ENCODE results near the gene GMFB.
"Not testable (repeated sequence)": the region's sequence is repeated elsewhere in the genome, so short reads cannot be mapped to it uniquely, and the experiment has no call there.

Gene GMFB

DNA sequence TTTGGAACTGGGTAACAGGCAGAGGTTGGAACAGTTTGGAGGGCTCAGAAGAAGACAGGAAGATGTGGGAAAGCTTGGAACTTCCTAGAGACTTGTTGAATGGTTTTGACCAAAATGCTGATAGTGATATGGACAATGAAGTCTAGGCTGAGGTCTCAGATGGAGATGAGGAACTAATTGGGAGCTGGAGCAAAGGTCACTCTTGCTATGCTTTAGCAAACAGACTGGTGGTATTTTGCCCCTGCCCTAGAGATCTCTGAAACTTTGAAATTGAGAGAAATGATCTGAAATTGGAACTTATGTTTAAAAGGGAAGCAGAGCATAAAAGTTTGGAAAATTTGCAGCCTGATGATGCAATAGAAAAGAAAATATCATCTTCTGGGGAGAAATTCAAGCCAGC, 30.2 kb downstream of the GMFB start:
- not testable (repeated sequence) for DNase-seq (ENCODE audit: low read depth)

DNA sequence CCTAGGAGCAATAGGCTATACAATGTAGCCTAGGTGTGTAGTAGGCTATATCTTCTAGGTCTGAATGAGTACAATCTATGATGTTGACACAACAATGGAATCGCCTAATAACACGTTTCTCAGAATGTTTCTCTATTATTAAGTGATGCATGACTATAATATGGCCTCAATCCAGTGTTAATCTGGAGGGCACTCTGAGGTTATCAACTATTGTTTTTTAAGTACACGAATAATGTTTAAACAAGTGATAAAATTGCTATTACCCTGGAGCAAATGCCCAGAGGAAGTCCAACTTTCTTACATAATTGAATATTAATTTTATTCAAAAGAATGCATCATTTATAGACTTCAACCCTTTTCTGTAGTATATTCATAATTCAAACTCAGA, 31.2 kb downstream of the GMFB start:
- DNase-seq (ENCODE audit: low read depth): no peak

DNA sequence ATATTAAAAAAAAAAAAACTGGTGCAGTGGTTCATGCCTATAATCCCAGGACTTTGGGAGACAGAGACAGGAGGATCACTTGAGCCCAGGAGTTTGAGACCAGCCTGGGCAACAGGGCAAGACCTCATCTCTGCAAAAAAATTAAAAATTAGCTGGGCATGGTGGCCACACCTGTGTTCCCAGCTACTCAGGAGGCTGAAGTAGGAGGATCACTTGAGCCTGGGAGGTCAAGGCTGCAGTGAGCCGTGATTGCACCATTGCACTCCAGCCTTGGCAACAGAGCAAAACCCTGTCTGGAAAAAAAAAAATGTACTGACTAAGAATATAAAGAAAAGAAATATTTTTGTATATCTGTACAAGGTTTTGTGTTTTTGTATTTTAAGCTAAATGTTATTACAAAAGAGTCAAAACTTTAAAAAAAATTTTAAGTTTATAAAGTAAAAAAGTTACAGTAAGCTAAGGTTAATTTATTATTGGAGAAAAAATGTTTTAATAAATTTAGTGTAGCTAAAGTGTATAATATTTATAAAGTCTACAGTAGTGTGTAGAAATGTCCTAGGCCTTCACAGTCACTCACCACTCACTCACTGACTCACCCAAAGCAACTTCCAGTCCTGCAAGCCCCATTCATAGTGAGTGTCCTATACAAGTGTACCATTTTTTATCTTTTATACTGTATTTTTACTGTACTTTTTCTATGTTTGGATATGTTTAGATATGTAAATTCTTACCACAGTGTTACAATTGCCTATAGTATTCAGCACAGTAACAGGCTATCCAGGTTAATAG, 31.8 kb downstream of the GMFB start:
- DNase-seq (ENCODE audit: low read depth): not testable (repeated sequence)

DNA sequence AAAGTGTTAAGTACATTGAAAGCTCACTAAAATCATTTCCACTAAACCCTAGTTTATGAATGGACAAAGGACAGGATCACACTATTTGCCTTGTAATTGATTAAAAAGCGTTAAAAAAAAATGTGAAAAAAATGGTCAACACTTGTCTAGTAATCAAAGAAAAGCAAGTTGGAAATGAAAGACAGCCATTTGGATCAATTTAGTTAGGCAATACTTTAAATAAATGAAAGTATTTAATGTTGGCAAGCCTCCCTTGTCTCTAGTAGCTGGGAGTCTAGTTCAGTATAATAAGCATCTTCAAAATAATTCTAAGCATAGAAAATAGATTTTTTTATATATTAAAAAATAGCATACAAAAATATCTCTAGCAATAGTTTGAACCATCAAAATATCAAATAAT, 33.4 kb downstream of the GMFB start:
- DNase-seq (ENCODE audit: low read depth): no peak

DNA sequence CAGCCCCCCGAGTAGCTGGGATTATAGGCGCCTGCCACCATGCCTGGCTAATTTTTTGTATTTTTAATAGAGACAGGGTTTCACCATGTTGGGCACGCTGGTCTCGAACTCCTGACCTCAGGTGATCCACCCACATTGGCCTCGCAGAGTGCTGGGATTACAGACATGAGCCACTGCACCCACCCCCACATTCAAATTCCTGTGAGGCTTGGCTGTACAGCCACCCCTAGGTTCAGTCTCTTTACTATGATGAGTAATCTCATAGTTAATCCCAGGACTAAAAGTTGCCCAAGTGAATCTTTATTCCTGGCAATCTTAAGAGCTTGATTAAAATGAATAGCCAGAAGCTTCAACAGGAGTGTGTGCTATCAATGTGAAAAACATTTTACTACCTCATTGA, 34.8 kb downstream of the GMFB start:
- not testable (repeated sequence) for DNase-seq (ENCODE audit: low read depth)

DNA sequence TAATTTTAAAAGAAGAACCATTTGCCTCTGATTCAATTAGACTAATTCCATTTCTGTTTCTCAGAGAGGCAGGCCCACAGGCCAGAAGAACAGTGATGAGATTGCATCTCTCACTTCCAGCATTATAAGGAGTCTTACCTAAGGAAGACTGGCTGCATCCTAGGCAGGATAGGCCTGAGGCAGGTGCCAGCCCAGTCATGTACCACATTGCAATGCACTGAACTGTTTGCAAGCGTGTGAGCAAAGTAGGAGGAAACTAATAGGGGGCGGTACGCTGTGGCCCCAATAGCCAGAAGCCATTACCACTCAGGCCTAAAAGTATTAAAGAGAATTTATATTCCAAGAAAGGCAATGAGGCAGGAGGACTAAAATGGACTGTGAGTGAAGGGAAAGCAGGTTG, 35.5 kb downstream of the GMFB start:
- no peak for DNase-seq (ENCODE audit: low read depth)

DNA sequence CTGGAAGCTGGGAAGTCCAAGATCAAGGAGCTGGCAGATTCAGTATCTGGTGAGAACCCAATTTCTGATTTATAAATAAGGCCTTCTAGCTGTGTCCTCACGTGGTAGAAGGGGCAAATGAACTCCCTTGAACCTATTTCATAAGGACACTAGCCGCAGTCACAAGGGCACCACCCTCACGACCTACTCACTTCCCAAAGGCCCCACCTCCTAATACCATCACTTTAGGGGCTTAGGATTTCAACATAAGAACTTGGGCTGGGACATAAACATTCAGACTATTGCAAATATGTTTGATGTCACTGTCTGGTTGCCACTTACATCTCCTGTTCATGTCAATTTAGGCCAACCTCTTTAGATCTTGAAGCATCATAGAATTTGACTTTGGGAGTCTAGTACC, 36.8 kb downstream of the GMFB start:
- DNase-seq (ENCODE audit: low read depth): no peak

DNA sequence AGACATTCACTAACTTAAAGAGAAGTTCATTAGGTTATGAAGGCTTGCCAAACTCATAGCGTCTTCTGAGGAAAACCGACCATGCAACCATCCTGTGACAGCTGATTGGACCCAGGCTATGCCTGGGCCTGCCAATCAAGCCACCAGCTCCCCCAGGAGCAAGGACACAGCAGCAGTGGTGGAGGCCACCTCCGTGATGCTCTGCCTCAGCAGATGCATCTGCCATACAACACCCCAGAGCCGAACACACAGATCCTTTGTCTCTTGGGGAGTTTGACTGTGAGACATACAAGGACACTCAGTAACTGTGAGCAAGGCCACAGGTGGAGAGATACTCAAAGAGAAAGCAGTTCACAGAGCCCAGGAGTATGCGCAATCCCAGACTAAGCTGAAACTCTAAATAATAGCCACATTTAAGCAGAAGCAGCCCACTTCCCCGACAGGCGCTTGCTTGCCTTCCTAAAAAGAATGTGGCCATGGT, 37.6 kb downstream of the GMFB start:
- DNase-seq (ENCODE audit: low read depth): no peak

DNA sequence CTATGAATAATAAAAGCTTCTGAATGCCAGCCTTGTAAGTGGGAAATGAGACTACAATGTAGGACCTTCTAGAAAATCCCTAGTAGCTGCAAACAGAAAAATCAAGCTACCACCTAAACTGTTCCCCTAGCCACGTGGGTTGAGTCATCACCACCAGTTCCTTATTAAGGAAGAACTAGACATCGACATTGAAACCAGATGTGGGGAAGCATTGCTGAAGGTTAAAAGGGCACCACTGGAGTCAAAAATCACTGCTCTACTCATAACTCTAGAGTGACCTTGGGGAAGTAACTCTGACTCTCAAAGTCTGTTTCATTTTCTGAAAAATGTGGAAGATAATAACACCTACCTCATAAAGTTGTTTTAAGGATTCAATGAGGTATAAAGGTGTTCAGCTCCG, 38.2 kb downstream of the GMFB start:
- no peak for DNase-seq (ENCODE audit: low read depth)

DNA sequence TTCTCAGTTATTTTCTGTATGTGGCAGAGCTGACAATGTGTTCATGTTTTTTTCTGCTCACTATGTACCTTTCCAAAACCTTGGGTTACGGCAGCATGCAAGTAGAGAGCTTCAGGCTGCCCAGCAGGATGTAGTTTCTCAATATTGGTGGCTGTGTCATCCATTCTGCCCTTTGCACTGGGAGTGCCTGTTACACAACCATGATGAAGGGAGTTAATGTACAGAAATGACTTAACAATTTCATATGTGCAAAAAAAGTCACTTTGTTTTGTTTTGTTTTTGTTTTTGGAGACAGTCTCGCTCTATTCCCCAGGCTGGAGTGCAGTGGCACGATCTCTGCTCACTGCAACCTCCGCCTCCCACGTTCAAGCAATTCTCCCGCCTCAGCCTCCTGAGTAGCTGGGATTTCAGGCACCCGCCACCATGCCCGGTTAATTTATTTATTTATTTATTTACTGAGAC, 41.5 kb downstream of the GMFB start:
- DNase-seq (ENCODE audit: low read depth): no peak

DNA sequence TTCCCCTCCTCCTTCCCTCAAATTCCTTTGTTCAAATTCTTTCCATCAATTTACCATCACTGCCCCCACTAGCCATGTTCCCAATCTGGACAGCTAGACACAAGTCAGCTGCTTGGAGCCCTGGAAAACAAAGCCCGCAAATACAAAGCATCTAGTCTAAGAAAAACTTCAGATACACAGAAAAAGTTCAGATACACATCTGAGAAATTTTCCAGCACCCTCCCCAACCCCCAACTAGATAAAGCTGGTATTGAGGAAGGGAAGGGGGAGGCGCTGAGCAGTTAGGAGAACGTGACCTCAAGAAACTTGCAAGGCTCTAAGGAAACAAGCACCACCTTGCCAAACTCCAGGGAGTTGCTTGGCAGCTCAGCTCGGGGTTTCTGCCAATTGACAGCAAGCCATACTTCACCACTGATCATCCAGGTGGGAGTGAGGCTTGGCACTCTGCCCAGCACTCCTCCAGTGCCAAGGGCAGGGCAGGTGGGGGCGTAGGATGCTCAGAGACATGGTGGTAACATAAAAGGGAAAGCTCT, 42.6 kb downstream of the GMFB start:
- DNase-seq (ENCODE audit: low read depth): no peak

DNA sequence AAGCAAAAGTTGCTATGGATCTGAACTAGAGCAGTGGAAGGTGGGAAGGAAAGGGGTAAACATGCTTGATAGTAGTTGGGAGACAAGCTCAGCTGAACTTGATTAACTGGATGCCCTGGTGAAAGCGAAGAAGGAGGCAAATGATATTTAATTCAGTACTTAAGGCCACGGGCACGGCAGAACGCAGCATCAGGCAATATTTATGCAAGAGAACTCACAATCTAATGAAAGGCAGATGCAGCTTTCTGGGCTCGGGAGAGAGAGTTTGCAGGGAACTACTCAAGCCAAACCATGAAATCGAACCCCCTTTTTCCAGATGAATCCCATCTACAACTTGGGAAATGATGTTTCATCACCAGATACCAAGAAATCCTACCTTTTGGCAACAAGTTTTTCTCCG, 44.1 kb downstream of the GMFB start:
- DNase-seq (ENCODE audit: low read depth): no peak

DNA sequence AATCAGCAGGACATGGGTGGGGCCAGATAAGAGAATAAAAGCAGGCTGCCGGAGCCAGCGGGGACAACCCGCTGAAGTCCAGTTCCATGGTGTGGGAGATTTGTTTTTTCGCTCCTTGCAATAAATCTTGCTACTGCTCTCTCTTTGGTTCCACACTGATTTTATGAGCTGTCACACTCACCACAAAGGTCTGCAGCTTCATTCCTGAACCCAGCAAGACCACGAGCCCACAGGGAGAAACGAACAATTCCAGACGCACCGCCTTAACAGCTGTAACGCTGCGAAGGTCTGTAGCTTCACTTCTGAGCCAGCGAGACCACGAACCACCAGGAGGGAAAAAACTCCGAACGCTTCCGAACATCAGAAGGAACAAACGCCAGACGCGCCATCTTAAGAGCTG, 44.8 kb downstream of the GMFB start:
- no peak for DNase-seq (ENCODE audit: low read depth)

DNA sequence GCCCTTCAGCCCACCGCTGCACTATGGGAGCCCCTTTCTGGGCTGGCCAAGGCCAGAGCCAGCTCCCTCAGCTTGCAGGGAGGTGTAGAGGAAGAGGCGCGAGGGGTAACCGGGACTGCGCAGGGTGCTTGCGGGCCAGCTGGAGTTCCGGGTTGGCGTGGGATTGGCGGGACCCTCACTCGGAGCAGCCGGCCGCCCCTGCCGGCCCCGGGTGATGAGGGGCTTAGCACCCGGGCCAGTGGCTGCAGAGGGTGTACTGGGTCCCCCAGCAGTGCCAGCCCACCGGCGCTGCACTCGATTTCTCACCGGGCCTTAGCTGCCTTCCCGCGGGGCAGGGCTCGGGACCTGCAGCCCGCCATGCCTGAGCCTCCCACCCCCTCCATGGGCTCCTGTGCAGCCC, 45.8 kb downstream of the GMFB start:
- not testable (repeated sequence) for DNase-seq (ENCODE audit: low read depth)

DNA sequence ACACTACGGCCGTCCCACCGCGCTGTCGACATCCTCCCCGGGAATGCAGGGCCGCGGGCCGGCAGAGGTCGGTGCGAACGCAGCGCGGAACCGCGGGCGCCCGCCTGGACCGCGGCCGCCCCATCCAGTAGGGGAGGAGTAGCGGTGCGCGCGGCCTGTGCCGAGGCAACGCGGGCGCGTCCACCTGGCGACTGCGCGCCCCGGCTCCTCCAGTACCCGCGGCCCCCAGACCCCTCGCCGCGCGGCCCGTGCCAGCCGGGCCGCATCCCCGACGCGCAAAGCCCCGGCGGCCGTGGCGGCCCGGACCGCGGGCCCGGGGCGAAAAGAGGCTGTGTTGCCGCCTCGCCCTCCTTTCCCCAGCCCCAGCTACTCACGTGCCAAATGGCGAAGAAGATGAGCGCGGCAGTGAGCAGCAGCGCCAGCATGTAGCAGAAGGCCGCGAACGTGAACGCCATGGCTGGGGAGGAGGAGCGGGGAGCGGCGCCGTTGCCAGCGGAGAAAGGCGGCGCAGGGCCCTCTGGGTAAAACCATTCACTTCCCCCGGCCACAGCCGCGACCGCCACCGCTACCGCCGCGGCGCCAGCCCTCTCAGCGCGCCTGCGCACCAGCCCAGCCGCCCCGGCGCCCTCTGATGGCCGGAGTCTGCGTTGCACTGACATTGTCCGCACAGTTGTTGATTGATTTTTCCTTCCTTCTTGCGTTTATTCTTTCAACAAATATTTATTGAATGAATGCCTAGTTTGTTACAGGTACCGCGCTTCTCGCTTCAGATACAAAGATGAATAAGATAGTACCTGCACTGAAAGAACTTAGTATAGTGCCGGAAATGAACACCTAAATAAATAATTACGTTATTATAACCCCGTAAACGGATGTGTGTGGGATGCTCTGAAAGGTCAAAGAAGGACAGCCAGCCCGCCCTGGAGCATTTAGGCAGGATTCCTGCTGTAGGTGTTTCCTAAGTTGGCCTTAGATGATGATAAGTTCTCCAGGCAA, 47.6 kb downstream of the GMFB start, which contains the start of gene CNIH1:
Gene CNIH1, minus strand, starts transcription at position 502 of the 996 bp plus-strand sequence. Its CDS starts 47 bp downstream, at position 455.
- peak; percentile 83 for DNase-seq (ENCODE audit: low read depth)

DNA sequence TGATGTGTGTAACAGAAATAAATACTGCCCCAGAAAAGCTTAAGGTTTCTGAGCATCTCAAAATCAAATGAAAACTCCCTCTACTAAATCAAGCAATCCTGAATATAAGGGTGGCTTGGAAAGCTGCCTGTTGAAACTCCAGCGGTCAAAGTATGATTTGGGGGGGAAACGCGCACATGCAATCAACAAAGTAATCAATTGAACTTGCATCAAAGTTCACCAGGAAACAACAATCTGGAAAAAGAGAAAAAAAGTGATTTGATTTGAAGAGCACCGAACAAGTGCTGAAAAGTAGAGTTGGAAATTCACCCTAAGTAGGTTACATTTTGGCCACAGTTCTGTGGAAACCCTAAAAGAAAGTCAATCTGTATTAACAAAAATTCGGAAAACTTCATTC, 48.3 kb downstream of the GMFB start:
- no peak for DNase-seq (ENCODE audit: low read depth)

DNA sequence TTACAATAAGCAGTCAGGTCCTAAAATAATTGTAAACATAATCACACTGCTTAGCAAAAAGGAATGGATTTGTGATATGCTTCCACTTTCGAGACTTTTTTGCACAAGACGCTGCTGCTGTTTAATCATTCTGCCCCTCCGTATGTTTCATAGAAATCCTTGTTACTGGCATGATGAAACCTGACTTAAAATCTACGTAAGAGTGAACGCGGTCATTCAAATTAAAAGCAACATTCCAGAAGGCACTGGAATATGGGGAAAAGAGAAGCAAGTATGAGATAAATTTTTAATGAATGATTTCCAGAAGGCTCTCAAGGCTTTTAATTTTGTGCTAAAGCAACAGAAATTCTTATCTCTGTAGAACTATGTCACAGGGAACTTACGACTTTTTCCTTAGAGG, 48.7 kb downstream of the GMFB start:
- no peak for DNase-seq (ENCODE audit: low read depth)

DNA sequence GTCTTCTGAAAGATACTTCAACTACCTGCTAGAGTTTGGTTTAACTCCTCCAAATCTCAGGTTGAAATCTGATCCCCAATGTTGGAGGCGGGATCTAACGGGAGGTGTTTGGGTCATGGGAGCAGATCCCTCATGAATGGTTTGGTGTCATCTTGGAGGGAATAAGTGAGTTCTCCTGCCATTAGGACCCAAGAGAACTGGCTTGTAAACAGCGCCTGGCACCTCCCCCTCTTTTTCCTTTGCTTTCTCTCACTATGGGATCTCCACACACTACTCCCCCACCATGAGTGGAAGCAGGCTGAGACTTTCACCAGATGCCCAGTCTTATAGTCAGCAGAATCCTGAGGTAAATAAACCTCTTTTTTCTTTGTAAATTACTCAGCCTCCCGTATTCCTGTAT, 50.1 kb downstream of the GMFB start:
- DNase-seq (ENCODE audit: low read depth): no peak

DNA sequence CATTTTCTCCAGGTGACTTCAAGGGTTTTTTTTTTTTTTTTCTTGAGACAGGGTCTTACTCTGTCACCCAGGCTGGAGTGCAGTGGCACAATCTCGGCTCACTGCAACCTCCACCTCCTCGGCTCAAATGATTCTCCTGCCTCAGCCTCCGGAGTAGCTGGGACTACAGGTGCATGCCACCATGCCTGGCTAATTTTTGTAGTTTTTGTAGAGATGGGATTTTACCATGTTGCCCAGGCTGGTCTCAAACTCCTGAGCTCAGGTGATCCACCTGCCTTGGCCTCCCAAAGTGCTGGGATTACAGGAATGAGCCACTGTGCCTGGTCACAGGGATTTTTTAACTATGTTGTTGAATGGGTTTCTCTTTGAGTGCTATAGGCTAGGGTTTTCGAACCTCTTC, 50.8 kb downstream of the GMFB start:
- not testable (repeated sequence) for DNase-seq (ENCODE audit: low read depth)

DNA sequence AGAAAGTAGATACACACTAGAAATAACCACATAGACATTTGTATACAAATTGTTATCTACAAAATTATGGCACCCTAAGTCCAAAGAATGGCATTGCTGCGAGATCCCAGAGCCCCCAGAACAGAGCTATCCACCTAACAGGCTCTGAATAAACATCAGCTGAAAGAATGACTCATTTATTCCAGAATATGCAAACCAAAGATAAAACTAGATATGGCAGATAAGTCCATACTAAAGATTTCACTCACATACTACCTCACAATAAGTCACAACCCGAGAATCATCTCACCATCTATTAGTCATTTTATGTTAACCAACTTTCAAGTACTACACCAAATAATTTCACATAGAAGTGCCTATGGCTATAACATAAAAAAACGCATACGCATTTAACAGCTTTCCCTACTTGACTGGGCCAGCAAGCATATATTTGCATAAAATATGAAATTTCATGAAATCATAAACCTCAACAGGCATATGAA, 53.2 kb downstream of the GMFB start:
- no peak for DNase-seq (ENCODE audit: low read depth)

DNA sequence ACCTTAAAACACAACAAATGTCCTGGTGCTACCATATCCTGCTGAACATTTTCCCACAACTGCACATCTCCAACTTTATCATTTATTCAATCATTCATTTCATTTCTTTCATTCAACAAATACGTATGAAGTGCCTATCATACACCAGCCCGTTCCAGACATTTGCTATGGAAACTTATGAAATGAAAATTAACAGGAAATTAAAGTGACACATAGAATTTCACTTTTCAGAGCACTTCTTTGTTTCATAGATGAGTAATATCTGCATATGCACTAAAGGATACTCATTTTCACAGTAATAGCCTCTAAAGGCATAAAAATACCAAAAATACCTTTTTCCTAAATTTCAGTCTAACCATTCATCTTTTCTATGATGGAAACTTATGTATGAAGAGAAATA, 60.3 kb downstream of the GMFB start:
- no peak for DNase-seq (ENCODE audit: low read depth)

DNA sequence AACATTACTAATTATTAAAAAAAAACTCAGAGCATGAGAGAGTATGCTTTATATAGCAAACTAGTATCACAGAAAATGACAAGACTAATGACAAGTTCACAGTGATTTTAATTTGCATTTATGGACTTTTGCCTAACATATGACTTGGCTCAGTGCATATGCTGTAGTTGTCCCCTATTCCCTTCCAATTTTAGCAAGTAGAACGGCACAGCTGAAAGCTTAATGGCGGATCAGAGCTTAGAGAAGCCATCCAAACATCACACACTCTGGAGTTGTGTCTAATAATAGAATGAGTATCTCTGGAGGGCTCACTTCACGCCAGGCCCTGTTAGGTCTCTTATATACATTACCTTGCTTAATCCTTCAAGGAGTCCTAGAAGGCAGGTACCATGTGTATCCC, 60.9 kb downstream of the GMFB start:
- DNase-seq (ENCODE audit: low read depth): no peak
